Gastrocnemius medialis (tissue), 4 donors: ENCODE results near the gene CFAP210.

Experiments used
- CTCF ChIP-seq, 5 experiments: fragments of 450-650 bp in 3 of 5; fragments of 200-600 bp in 2 of 5; sonication (generic) in 2 of 5; IDR thresholded peaks in 4 of 5; conservative IDR thresholded peaks in 1 of 5; 1 replicate in 4 of 5; 2 replicates in 1 of 5; pipeline ENCODE4 v1.5.1; 2016 to 2019; ENCODE audit warnings: antibody characterized with exemption in 5 of 5, mild to moderate bottlenecking in 3 of 5, moderate library complexity in 3 of 5
- POLR2A ChIP-seq, 2 donors: fragments of 450-650 bp; IDR thresholded peaks; one replicate each; pipeline ENCODE4 v1.6.1; 2017; ENCODE audit warnings: antibody characterized with exemption in 2 of 2, mild to moderate bottlenecking in 2 of 2, moderate library complexity in 2 of 2

GRCh38 chr2:169683425-169684134, 10.6 kb downstream of the CFAP210 start:
- no peak for TF ChIP-seq CTCF (IDR thresholded peaks at IDR 0.05 in 4 of 5, conservative IDR thresholded peaks at IDR 0.05 in 1 of 5)
- no peak for TF ChIP-seq POLR2A (IDR thresholded peaks at IDR 0.05)
